HG03280 (cell line): Measurements from ENCODE around the gene RNF130.
A peak's percentile ranks its signal among the peaks of the same experiment; 100 is the strongest.
"Not testable (repeated sequence)": the region's sequence is repeated elsewhere in the genome, so short reads cannot be mapped to it uniquely, and the experiment has no call there.

Experiments used
- ATAC-seq: cut with Tn5 transposase; IDR thresholded peaks from one replicate; pipeline ENCODE4 v1.9.1; 2021; ENCODE audit warnings: mild to moderate bottlenecking, moderate library complexity; ENCODE audit not compliant: unreplicated experiment

The RNF130 gene

DNA sequence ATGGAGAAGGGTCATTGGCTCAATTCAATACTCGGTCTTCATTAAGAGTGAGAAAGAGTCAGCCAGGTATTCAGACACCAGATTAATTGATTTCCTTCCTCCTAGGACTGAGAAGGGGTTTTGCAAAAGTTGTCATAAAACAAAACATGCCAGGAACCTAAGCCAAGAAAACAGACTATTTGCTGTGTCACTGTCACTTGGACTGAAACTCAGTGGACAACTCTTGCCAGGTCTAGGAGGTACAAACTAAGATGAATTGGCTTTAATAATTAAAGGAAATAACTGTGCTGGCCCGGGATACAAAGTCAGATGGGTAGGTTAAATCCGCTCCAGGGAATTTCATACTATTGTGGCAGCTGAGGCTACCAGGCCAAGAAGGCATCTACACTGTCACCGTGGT lies 92.8 kb downstream of the RNF130 start:
- ATAC-seq, result no peak

DNA sequence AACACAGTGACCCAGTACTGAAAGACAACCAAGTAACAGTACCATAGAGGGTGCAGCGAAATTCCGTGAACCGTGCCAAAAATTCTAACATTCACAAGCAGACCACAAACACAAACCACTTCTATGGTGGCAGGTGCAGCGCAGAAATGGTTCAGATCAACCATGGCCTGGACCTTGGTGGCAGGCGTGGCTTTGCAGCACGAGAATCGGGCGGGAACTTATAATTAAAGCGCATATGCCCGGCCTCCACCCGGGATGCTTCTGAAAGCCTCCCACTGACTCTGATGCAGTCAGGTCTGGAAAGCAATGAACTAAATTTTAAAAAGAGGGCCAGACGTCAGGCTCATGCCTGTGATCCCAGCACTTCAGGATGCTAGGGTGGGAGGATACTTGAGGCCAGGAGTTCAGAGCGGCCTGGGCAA lies 95.8 kb downstream of the RNF130 start:
- ATAC-seq, result no peak

GRCh38 chr5:179974946-179975712 lies 96.4 kb downstream of the RNF130 start:
- ATAC-seq, result peak; percentile 59

DNA sequence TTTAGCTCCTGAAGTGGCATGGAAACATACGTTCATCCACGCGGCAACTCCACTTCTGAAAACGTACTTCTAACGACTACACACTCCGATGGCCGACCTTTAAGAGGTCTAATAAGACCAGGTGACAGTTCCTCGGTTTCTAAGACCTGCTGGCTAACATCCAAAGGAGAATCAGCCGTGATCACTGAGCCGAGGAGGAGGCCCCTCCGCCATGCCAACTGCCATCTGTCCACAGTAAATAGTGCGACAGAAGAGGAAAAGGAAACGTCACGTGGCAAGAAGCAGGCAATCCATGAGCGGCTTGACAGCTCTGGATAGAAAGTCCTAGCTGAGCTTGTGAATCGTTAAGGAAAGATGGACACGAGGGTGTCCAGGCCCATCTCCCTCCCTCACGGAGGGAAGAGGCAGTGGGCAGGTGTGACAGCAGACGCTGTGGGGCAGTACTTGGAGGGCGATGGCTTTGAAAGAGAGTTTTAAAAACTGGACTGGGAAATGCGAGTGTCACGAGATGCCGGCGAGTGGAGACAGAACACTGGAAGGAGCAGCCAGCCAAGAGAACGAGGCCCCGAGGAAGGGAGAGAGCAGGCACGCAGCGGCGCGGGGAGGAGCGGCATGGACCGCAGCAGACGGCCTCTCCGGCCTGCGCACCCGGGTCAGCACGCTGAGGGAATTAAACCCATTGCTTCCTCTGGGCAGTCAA lies 97.2 kb downstream of the RNF130 start:
- ATAC-seq, result no peak

DNA sequence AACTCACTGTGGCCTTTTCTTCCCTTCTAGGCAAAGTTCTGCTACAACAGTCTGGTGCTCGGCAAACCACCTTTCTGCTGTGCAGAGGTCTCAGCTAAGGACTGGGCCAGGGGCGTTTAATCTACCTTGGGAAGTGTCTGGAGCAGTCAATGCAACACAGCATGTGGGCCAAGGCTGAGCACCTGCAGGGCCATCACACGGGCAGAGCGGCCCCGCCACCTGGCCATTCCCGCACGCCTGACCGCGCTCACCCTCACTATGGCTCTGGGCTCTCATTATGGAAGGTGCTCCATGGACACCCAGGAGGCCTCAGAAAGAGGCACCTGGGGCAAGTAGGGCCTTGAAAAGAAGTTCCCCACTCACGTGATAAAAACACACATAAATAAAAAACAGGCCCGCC lies 98.2 kb downstream of the RNF130 start:
- no peak for ATAC-seq

- ATAC-seq, result no peak
Observed at GRCh38 chr5:179969110-179969509, 102.4 kb downstream of the RNF130 start.

- ATAC-seq, result no peak
Observed at GRCh38 chr5:179967489-179967888, 104.1 kb downstream of the RNF130 start.

DNA sequence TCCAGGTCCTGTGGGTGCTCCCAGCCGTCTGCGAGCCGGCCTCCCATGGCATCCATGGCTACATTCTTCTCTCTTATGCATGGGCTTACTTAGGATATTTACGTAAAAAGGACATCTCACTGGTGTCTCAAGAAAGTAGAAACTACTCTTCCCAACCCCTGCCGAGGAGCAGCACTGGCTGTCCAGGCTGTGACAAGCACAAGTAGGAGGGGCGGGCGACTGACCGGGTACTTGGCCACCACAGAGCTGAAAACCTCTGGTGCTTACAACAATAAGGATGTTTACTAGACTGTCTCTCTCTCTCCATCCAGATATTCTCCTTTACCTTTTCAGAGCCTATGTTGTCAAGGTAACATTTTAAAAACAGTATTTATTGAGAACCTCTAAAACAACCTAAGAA lies 107.5 kb downstream of the RNF130 start:
- no peak for ATAC-seq

DNA sequence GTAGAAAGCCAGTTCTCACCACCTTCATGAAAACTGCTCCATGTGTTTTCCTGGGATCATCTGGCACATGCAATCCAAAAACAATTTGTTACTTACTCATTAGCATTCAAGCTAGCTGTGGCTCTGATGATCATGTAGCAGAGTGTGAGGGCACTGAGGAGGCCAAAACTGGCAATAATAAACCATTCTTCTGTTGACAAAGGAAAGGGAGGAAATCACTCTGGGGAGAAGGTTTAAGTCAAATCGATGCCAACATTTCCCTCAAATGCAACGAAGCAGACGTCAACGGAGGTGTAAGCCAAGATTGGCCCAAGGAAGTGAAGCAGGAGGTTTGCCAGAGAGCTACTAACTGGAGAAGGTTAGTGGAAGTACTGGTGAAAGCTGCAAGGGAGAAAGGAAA lies 108.2 kb downstream of the RNF130 start:
- no peak for ATAC-seq

DNA sequence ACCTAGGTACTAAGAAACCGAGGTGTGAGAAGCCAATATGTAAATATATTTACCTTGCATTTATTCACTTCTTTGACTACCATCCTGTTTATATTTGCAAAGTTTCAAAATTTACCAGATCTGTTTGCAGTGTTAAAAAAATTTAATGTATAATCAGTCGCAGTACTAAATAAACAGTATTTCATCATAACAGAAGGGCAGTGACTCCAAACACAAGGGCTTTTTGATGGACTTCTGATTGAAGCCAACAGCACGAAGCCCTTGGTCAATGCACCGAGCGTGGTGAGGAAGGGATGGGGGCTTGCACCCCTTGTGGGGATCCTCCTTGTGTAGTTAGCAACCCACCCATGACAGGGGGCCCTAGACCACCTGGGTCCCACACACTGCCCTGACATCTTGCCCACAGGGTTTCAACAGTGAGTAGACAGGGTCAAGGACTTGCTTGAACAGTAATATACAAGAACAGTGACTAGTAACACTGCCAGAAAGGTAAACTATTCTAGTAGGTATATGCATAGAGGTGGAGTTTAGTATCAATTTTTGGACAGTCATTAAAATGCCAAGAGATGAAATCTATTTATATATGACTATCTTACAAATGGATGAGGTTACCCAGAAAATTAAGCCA lies 111.2 kb downstream of the RNF130 start:
- ATAC-seq, result no peak

- no peak for ATAC-seq
Observed at GRCh38 chr5:179959641-179960040, 111.9 kb downstream of the RNF130 start.

DNA sequence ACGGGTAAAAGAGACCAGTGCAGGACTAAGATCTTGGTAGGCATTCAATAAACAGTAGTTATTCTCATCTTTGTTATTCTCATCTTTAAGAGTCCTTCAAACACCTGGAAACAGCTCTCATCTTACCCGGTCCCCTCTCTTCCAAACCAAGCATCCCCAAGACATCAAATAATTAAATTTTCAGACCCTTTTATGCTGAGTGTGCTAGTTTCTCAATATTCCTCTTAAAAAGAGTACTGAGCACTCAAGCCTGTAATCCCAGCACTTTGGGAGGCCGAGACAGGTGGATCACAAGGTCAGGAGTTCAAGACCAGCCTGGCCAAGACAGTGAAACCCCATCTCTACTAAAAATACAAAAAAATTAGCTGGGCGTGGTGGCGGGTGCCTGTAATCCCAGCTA lies 112.4 kb downstream of the RNF130 start:
- ATAC-seq, result not testable (repeated sequence)

DNA sequence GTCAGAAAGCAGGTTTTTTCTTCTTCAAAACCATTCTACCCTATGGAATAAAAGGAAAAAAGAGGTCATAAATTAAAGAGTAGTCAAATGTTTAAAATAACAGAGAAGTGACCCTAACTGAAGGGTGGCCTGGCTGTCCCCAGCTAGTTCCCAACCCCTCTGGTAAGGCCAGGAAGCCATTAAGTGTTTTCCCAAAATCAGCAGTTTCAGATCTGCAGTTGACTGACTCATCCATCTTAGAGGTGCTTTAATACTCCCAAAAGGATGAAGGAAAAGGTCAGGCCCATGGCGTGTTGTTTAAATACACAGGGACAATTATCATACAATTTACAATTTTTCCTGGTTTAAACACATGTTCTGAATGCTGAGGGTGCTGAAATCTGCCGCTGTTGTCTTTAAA lies 115.9 kb downstream of the RNF130 start:
- ATAC-seq, result no peak

DNA sequence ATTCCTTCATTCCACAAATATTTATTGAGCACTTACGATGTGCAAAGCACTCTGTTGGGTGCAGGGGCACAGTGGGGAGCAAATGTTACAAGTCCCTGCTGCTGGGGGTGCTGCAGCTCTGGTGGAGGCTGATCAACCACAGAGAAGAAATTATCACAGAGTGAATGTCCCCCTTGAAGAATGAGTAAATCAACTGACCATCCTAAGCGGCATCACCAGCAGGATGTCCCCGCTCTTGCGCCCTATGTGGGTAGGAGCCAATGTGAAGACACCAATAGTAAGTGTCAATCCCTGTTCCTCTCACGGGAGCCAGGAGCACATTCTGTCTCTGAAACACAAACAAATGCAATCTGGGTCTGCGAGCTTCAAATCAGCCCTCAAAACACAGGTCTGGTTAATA lies 116.5 kb downstream of the RNF130 start:
- no peak for ATAC-seq

- no peak for ATAC-seq
Observed at GRCh38 chr5:179954434-179954833, 117.1 kb downstream of the RNF130 start.

- ATAC-seq, result no peak
Observed at GRCh38 chr5:179953987-179954386, 117.6 kb downstream of the RNF130 start.

- no peak for ATAC-seq
Observed at GRCh38 chr5:179936976-179937681, 134.4 kb downstream of the RNF130 start.

DNA sequence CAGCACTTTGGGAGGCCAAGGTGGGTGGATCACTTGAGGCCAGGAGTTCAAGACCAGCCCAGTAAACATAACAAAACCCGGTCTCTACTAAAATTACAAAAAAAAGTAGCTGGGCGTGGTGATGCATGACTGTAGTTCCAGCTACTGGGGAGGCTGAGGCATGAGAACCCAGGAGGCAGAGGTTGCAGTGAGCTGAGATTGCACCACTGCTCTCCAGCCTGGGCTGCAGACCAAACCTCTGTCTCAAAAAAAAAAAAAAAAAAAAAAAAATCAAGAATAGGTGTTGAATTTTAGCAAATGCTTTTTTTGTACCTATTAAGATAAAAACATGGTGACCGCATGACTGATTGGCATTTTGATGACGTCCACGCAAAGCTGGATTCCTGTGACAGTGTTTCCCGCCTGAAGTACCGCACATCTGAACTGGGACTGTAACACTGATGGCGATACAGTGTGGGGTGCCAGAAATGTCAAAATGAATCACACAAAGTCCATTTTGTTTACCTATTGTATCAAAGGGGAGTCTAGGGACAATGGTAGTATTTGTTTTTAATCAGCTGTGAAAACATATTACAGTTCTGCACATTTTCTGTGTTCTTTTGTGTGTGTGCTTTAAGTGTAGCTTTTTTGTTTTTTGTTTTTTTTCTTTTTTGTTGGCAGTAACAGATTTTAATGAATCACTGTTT lies 140.6 kb downstream of the RNF130 start:
- no peak for ATAC-seq

DNA sequence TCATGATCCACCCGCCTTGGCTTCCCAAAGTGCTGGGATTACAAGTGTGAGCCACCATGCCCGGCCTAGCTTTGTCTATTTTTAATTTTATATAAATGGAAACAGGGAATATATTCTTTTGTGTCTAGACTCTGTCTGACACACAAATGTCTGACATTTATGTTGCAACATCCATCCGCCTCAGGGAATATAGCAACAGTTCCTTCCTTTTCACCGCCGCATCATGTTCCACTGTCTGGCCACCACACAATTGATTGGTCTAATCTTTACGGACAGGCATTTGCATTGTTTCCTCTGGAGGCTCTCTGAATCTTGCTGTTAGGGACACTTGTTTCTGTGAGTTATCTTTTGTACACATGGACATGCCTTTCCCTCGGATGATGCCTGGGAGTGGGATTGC lies 143.7 kb downstream of the RNF130 start:
- ATAC-seq, result no peak

DNA sequence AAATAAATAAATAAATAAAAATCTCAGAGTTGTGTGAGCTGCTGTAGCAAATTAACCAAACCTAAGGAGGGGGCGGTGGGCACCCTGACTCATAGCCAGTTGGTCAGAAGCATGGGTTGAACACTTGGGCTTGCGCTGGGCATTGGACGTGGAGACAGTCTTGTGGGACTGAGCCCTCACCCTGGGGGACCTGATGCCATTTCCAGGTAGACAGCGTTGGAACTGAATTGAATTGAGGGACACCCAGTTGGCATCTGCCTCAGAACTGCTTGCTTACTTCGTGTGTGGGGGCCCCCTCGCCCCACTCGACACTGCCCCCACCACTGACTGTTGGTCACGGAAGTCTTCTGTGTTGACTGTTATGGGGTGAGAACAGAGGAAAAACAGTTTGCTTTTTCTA lies 144.9 kb downstream of the RNF130 start:
- ATAC-seq, result no peak

GRCh38 chr5:179923436-179923835 lies 148.1 kb downstream of the RNF130 start:
- ATAC-seq, result no peak
